ENCODE measurements around the gene PLA2G4A.
A peak's percentile ranks its signal among the peaks of the same experiment; 100 is the strongest.

Gene PLA2G4A

GRCh38 chr1:187027253-187027652 lies 198.5 kb downstream of the PLA2G4A start:
- H3K9me3 ChIP-seq (ENCODE audit: insufficient read depth, low read depth, low read length): peaks cover 18% of the 10 kb centered on the region; the same call in 1 of the 2 replicates
- peaks cover 2% of the 10 kb centered on the region for H3K4me1 ChIP-seq (ENCODE audit: insufficient read depth, low read length, poor library complexity, severe bottlenecking)
- no peak overlapping the region for H2AFZ ChIP-seq (ENCODE audit: low read length)
- no peaks in the 10 kb centered on the region for H3K36me3 ChIP-seq (ENCODE audit: insufficient read depth, low read length)
- H3K79me2 ChIP-seq (ENCODE audit: insufficient read depth, low read length): no peaks in the 10 kb centered on the region
- no peaks in the 10 kb centered on the region for H4K20me1 ChIP-seq (ENCODE audit: insufficient read depth, low read length, poor library complexity, severe bottlenecking)
- TF ChIP-seq CTCF (conservative IDR thresholded peaks at IDR 0.05; ENCODE audit: low read length) (no peak), EZH2phosphoT487 (IDR thresholded peaks at IDR 0.05; ENCODE audit: borderline replicate concordance) (no peak)
- H3K9me2 ChIP-seq (replicated peaks; ENCODE audit: low read depth, low read length): no peaks in the 10 kb centered on the region
- no peaks in the 10 kb centered on the region for H3F3A ChIP-seq (ENCODE audit: low read depth)
- no peaks in the 10 kb centered on the region for H3K27me3 ChIP-seq (ENCODE audit: insufficient read depth, low read length, poor library complexity, severe bottlenecking)
- H3K4me2 ChIP-seq (ENCODE audit: low read depth, low read length, poor library complexity, severe bottlenecking): no peak overlapping the region
- no peak overlapping the region for H3K4me3 ChIP-seq (ENCODE audit: low read length, poor library complexity, severe bottlenecking)
- H3K9ac ChIP-seq (ENCODE audit: low read depth, low read length, poor library complexity, severe bottlenecking): no peak overlapping the region

GRCh38 chr1:187032316-187032981 lies 203.7 kb downstream of the PLA2G4A start:
- no peak overlapping the region for H3K4me3 ChIP-seq (ENCODE audit: low read length, poor library complexity, severe bottlenecking)
- H2AFZ ChIP-seq (ENCODE audit: low read length): no peak overlapping the region; the same call in 1 of the 2 replicates
- H3K4me1 ChIP-seq (ENCODE audit: insufficient read depth, low read length, poor library complexity, severe bottlenecking): peaks cover 53% of the 10 kb centered on the region
- H3K9ac ChIP-seq (ENCODE audit: low read depth, low read length, poor library complexity, severe bottlenecking): peak overlapping the region; percentile 51
- TF ChIP-seq CTCF (conservative IDR thresholded peaks at IDR 0.05; ENCODE audit: low read length) (no peak), EZH2phosphoT487 (IDR thresholded peaks at IDR 0.05; ENCODE audit: borderline replicate concordance) (no peak)
- no peaks in the 10 kb centered on the region for H3K36me3 ChIP-seq (ENCODE audit: insufficient read depth, low read length)
- H3K27me3 ChIP-seq (ENCODE audit: insufficient read depth, low read length, poor library complexity, severe bottlenecking): no peaks in the 10 kb centered on the region
- H3F3A ChIP-seq (ENCODE audit: low read depth): peaks cover 7% of the 10 kb centered on the region; the same call in 1 of the 2 replicates
- H3K9me2 ChIP-seq (replicated peaks; ENCODE audit: low read depth, low read length): no peaks in the 10 kb centered on the region
- H4K20me1 ChIP-seq (ENCODE audit: insufficient read depth, low read length, poor library complexity, severe bottlenecking): no peaks in the 10 kb centered on the region
- H3K79me2 ChIP-seq (ENCODE audit: insufficient read depth, low read length): no peaks in the 10 kb centered on the region
- peak overlapping the region; percentile 67 for H3K4me2 ChIP-seq (ENCODE audit: low read depth, low read length, poor library complexity, severe bottlenecking)
- H3K9me3 ChIP-seq (ENCODE audit: insufficient read depth, low read depth, low read length): peaks cover 18% of the 10 kb centered on the region; the same call in 1 of the 2 replicates

GRCh38 chr1:187032982-187033692 lies 204.4 kb downstream of the PLA2G4A start:
- H3K36me3 ChIP-seq (ENCODE audit: insufficient read depth, low read length): no peaks in the 10 kb centered on the region
- no peaks in the 10 kb centered on the region for H4K20me1 ChIP-seq (ENCODE audit: insufficient read depth, low read length, poor library complexity, severe bottlenecking)
- peak overlapping the region; percentile 51 for H3K9ac ChIP-seq (ENCODE audit: low read depth, low read length, poor library complexity, severe bottlenecking)
- no peak overlapping the region; the same call in 1 of the 2 replicates for H2AFZ ChIP-seq (ENCODE audit: low read length)
- H3K4me1 ChIP-seq (ENCODE audit: insufficient read depth, low read length, poor library complexity, severe bottlenecking): peaks cover 60% of the 10 kb centered on the region
- H3K9me2 ChIP-seq (replicated peaks; ENCODE audit: low read depth, low read length): no peaks in the 10 kb centered on the region
- peak overlapping the region; percentile 67 for H3K4me2 ChIP-seq (ENCODE audit: low read depth, low read length, poor library complexity, severe bottlenecking)
- H3K27me3 ChIP-seq (ENCODE audit: insufficient read depth, low read length, poor library complexity, severe bottlenecking): no peaks in the 10 kb centered on the region
- H3K79me2 ChIP-seq (ENCODE audit: insufficient read depth, low read length): no peaks in the 10 kb centered on the region
- H3K9me3 ChIP-seq (ENCODE audit: insufficient read depth, low read depth, low read length): peaks cover 18% of the 10 kb centered on the region; the same call in 1 of the 2 replicates
- peaks cover 7% of the 10 kb centered on the region; the same call in 1 of the 2 replicates for H3F3A ChIP-seq (ENCODE audit: low read depth)
- TF ChIP-seq CTCF (conservative IDR thresholded peaks at IDR 0.05; ENCODE audit: low read length) (no peak), EZH2phosphoT487 (IDR thresholded peaks at IDR 0.05; ENCODE audit: borderline replicate concordance) (no peak)
- peak overlapping the region; percentile 48 for H3K4me3 ChIP-seq (ENCODE audit: low read length, poor library complexity, severe bottlenecking)

Measured in Loucy (cell line).